ENCODE measurements around the gene VIT. TPM values are rescaled to one million over a fixed set of nuclear protein-coding genes. Genes with fewer than 3 reads are reported as not detected.

The VIT gene
- total RNA-seq, 2 donors from 2014 or later: 23.9 to 31.4 TPM

- H3K27ac ChIP-seq: no peak overlapping the region
- H3K4me1 ChIP-seq (ENCODE audit: control insufficient read depth in 1 of 2, low read depth in 2 of 2): no peaks in the 10 kb centered on the region
- no peak for TF ChIP-seq CTCF (IDR thresholded peaks at IDR 0.05)
- H3K9me3 ChIP-seq: no peaks in the 10 kb centered on the region
- ATAC-seq (ENCODE audit: insufficient number of reproducible peaks, low FRiP score, low read depth) (no peak), DNase-seq (ENCODE audit: low spot score) (no peak)
- H3K36me3 ChIP-seq: no peaks in the 10 kb centered on the region
- H3K4me3 ChIP-seq: no peak overlapping the region
- no peaks in the 10 kb centered on the region for H3K27me3 ChIP-seq (replicated peaks; ENCODE audit: insufficient read depth)
These were observed 83.0 kb downstream of the VIT start for GRCh38 chr2:36779462-36779861.

GRCh38 chr2:36780231-36780839, 83.8 kb downstream of the VIT start:
- Histone ChIP-seq H3K4me1 (ENCODE audit: control insufficient read depth in 1 of 2, low read depth in 2 of 2) (no peaks in the 10 kb centered on the region), H3K27me3 (replicated peaks; ENCODE audit: insufficient read depth) (no peaks in the 10 kb centered on the region), H3K27ac (no peak overlapping the region), H3K4me3 (peak overlapping the region; percentile 61), H3K9me3 (no peaks in the 10 kb centered on the region), H3K36me3 (no peaks in the 10 kb centered on the region)
- no peak for DNase-seq (ENCODE audit: low spot score)
- peak; percentile 83 for TF ChIP-seq CTCF (IDR thresholded peaks at IDR 0.05)
- no peak for ATAC-seq (ENCODE audit: insufficient number of reproducible peaks, low FRiP score, low read depth)

GRCh38 chr2:36781907-36782720, 85.6 kb downstream of the VIT start:
- no peak for TF ChIP-seq CTCF (IDR thresholded peaks at IDR 0.05)

GRCh38 chr2:36783246-36783645, 86.7 kb downstream of the VIT start:
- Histone ChIP-seq H3K36me3 (no peaks in the 10 kb centered on the region), H3K9me3 (no peaks in the 10 kb centered on the region), H3K4me1 (ENCODE audit: control insufficient read depth in 1 of 2, low read depth in 2 of 2) (no peaks in the 10 kb centered on the region), H3K4me3 (no peak overlapping the region), H3K27ac (no peak overlapping the region), H3K27me3 (replicated peaks; ENCODE audit: insufficient read depth) (no peaks in the 10 kb centered on the region)
- no peak for ATAC-seq (ENCODE audit: insufficient number of reproducible peaks, low FRiP score, low read depth)
- DNase-seq (ENCODE audit: low spot score): no peak
- TF ChIP-seq CTCF (IDR thresholded peaks at IDR 0.05): no peak

More at GRCh38 chr2:36781907-36782720, 85.6 kb downstream of the VIT start:
- ATAC-seq (ENCODE audit: insufficient number of reproducible peaks, low FRiP score, low read depth) (no peak), DNase-seq (ENCODE audit: low spot score) (no peak)
- no peaks in the 10 kb centered on the region for H3K9me3 ChIP-seq
- no peaks in the 10 kb centered on the region for H3K27me3 ChIP-seq (replicated peaks; ENCODE audit: insufficient read depth)
- H3K27ac ChIP-seq: no peak overlapping the region
- H3K36me3 ChIP-seq: no peaks in the 10 kb centered on the region
- peak overlapping the region; percentile 24 for H3K4me3 ChIP-seq
- H3K4me1 ChIP-seq (ENCODE audit: control insufficient read depth in 1 of 2, low read depth in 2 of 2): no peaks in the 10 kb centered on the region

- ATAC-seq (ENCODE audit: insufficient number of reproducible peaks, low FRiP score, low read depth) (no peak), DNase-seq (ENCODE audit: low spot score) (no peak)
- Histone ChIP-seq H3K4me1 (ENCODE audit: control insufficient read depth in 1 of 2, low read depth in 2 of 2) (no peaks in the 10 kb centered on the region), H3K36me3 (no peaks in the 10 kb centered on the region), H3K27ac (no peak overlapping the region), H3K27me3 (replicated peaks; ENCODE audit: insufficient read depth) (no peaks in the 10 kb centered on the region), H3K4me3 (no peak overlapping the region), H3K9me3 (no peaks in the 10 kb centered on the region)
- peak; percentile 96 for TF ChIP-seq CTCF (IDR thresholded peaks at IDR 0.05)
These were observed 88.8 kb downstream of the VIT start for GRCh38 chr2:36785179-36785795.
